HG02588 (cell line): Measurements from ENCODE around the gene ZNF793.

Source experiments
- ATAC-seq: cut with Tn5 transposase; IDR thresholded peaks from one replicate; pipeline ENCODE4 v1.9.1; 2021; ENCODE audit warnings: mild to moderate bottlenecking, moderate library complexity; ENCODE audit not compliant: unreplicated experiment

Gene ZNF793

GRCh38 chr19:37506387-37507166 is at the start of gene ZNF793:
TSS of gene ZNF793 (plus strand) at chr19:37506939. CDS start at chr19:37523440, 16,501 bp downstream.
- ATAC-seq = peak; percentile 63

GRCh38 chr19:37466277-37466797 is 40.4 kb upstream of the ZNF793 start:
- no peak for ATAC-seq

- ATAC-seq = peak; percentile 58
These were observed 39.7 kb upstream of the ZNF793 start, which contains the start of gene ZNF569 for GRCh38 chr19:37466798-37467607. TSS of gene ZNF569 (minus strand) at chr19:37467444. CDS start at chr19:37444921, 22,523 bp downstream.

- ATAC-seq = no peak
These were observed 39.1 kb upstream of the ZNF793 start for GRCh38 chr19:37467608-37468090.

- ATAC-seq = peak; percentile 66
These were observed 37.6 kb upstream of the ZNF793 start, which contains the start of gene ZNF570 for GRCh38 chr19:37468961-37469777. TSS of gene ZNF570 (plus strand) at chr19:37469356. CDS start at chr19:37470355, 999 bp downstream.

GRCh38 chr19:37470216-37470615 is 36.5 kb upstream of the ZNF793 start:
- no peak for ATAC-seq

GRCh38 chr19:37472165-37472564 is 34.6 kb upstream of the ZNF793 start:
- ATAC-seq = no peak

- no peak for ATAC-seq
These were observed 22.2 kb upstream of the ZNF793 start for GRCh38 chr19:37484406-37485168.

GRCh38 chr19:37492213-37492612 is 14.5 kb upstream of the ZNF793 start:
- no peak for ATAC-seq

GRCh38 chr19:37505958-37506386 is 767 bp upstream of the ZNF793 start:
- ATAC-seq = no peak

- no peak for ATAC-seq
These were observed 377 bp downstream of the ZNF793 start for GRCh38 chr19:37507167-37507464.

GRCh38 chr19:37511186-37511585 is 4.4 kb downstream of the ZNF793 start:
- no peak for ATAC-seq

GRCh38 chr19:37511821-37512220 is 5.1 kb downstream of the ZNF793 start:
- ATAC-seq = no peak

- no peak for ATAC-seq
These were observed 6.7 kb downstream of the ZNF793 start for GRCh38 chr19:37513397-37513796.

- no peak for ATAC-seq
These were observed 13.2 kb downstream of the ZNF793 start for GRCh38 chr19:37519890-37520289.

GRCh38 chr19:37537391-37537947 is 30.7 kb downstream of the ZNF793 start:
- ATAC-seq = no peak

- ATAC-seq = no peak
These were observed 44.6 kb downstream of the ZNF793 start for GRCh38 chr19:37551129-37551993.

GRCh38 chr19:37563518-37563917 is 56.8 kb downstream of the ZNF793 start:
- no peak for ATAC-seq
